Fibroblast of gingiva (primary cell): ENCODE results near the gene ROCK2.
"Not testable (repeated sequence)": the region's sequence is repeated elsewhere in the genome, so short reads cannot be mapped to it uniquely, and the experiment has no call there.

Source experiments
- DNase-seq: peaks from one replicate; pipeline ENCODE4 v3.0.0-alpha.2; 2011; ENCODE audit warnings: low read depth

ROCK2 gene

DNA sequence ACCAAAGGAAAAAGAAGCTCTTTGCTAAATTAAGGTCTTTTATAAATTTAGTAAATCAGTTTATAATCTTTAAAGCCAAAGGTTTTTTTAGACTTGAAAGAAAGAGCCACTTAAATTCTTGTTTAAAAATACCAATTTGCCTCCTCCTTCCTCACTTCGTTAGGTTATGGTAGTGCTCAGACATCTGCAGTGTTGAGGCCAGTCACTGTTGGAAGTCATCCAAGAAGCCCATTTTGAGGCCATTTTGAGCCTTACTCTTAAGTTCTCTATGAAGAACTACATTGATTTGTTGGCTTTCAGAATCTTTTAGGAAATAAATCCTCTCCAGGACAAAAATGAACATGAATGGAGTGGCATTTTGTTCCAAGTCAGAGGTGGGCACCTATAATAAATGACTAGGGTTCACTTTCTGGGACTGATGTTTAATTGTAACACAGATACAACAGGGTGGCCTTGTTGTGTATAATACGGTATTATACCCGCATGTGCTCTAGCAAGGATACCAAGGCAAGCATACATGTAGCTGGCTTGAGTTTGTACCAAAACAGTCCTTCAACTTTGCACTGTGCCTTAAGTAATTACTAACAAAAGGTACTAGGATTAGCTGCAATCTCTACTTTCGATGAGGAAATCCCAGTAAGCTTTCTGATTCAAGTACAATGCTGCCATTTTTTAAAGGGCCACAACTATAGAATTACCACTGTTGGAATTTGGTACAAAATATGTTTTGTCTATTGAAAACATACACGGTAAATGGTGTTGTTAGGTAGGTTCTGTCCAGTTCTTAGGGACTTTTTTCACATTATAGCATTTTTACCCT is 166.4 kb downstream of the ROCK2 start:
- DNase-seq, result no peak

DNA sequence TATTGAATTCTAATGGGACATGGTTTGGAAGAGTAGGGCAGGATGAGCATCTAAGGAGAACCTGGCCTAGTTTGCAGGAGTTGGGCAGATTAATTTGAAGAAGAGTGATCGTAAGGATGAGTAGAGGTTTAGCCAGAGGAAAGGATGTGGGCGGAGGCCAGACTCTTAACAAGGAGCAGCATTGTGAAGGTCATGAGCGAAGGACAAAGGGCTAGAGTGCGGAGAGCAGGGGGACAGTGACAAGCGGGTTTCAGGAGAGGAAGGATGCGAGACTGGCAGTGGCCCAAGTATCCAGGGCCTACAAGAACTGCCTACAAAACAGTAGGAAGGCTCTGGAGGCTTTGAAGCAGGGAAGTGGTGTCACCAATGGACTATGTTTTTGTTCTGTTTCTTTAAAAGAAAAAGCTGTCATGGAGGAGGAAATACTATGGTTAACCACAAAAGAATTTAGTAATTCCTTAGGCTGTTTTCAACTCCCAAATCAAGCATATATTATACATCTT is 169.1 kb downstream of the ROCK2 start:
- no peak for DNase-seq

DNA sequence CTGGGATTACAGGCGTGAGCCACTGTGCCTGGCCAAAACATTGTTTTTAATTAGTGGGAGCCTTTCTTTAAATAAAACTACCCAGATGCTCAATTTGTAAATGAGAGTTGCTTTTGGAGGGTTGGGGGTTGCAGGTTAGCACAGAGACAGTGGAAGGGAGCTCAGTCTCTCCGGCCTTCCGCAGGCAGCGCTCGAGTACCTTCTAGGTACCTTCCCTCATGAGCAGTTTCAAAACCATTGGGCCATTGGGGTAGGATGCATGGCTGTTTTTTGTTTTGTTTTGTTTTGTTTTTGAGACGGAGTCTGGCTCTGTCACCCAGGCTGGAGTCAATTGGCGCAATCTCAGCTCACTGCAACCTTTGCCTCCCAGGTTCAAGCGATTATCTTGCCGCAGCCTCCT is 170.2 kb downstream of the ROCK2 start:
- no peak for DNase-seq

DNA sequence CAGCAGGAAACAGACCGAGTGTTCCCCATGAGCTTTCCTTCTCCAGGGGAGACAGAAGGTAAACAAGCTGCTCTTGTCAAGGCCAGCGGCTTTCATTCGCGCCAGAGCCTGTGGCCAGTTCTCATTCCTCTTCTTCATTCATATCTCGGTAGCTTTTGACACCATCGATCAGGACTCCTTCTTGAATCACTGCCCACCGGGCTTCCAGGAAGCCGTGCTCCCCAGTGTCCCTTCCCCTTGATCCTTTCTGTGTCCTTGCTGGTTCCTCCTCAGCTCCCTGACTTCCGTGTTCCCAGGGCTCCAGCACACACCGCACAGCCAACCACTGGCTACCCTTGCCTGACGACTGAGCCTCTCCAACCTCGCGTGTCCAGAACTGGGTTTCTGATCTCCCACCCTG is 175.1 kb downstream of the ROCK2 start:
- DNase-seq, result no peak

DNA sequence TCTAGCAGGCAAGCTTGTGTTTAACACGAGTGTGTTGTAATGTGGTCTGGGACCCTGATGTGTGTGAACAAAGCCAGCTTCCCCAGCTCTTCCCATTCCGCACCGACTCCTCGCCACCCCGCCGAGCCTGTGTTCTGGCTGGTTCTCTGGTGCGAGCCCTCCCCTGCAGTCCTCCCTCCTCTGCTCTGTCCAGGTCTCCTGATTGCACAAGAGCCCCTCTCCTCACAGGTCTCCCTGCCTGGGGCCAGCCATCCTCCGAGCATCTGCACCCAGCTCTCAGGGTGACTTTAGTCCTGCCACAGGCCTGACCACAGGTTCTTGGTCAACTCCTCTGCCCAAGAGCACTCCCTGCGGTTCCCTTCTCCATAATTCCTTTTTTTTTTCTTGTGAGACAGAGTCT is 175.9 kb downstream of the ROCK2 start:
- DNase-seq, result no peak

DNA sequence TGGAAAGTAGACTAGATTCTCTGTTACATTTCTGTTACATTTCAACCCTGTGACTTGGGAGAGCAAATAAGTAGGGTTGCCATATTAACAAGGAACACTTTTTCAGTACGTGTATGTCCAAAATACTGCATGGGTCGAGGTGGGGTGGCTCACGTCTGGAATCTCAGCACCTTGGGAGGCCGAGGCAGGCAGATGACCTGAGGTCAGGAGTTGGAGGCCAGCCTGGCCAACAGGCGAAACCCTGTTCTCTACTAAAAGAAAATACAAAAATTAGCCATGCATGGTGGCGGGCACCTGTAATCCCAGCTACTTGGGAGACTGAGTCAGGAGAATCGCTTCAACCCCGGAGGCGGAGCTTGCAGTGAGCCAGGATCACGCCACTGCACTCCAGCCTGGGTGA is 178.0 kb downstream of the ROCK2 start:
- DNase-seq, result no peak

DNA sequence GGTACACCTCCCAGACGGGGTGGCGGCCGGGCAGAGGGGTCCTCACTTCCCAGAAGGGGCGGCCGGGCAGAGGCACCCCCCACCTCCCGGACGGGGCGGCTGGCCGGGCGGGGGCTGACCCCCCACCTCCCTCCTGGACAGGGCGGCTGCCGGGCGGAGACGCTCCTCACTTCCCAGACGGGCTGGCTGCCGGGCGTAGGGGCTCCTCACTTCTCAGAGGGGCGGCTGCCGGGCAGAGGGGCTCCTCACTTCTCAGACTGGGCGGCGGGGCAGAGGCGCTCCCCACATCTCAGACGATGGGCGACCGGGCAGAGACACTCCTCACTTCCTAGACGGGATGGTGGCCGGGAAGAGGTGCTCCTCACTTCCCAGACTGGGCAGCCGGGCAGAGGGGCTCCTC is 179.4 kb downstream of the ROCK2 start:
- not testable (repeated sequence) for DNase-seq

DNA sequence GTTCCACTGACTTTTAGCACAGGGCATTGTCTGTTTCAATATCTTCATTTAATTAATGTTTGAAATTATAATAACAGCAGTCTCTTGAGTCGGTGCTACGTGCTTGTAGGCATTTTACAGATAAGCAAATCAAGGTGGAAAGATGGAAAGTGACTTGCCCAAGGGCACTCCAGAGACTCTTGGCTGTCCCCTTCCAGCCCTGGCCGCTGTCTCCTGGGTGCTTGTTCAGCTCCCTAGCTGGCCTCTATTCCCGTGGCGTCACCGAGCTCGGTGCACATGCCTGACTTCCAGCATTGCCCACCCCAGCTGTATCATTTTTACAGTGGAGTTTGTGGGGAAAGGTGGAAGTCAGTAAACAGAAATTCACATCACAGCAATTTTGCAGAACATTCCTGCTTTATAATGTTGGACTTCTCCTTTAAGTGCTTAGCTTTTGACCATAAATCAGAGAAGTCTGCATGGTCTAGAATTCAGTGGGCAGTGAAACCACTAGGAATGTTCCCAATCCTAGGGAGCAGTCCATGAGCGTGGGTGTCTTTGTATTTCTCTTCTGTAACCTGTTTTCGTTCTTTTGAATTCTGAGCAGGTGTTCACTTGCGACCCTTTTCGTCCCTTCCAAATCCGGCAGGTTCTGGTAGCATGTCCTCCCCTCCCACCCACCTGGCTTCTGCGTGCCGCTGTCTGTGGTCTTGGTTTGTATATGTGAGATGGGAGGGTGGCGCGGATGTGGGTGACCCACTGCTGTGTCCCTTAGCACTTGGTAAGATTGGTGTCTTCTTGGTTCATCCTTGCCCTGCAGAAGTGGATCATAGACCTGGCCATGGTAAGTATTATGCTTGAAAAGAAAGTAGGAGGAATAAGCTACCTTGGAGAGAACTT is 180.8 kb downstream of the ROCK2 start:
- DNase-seq, result no peak

DNA sequence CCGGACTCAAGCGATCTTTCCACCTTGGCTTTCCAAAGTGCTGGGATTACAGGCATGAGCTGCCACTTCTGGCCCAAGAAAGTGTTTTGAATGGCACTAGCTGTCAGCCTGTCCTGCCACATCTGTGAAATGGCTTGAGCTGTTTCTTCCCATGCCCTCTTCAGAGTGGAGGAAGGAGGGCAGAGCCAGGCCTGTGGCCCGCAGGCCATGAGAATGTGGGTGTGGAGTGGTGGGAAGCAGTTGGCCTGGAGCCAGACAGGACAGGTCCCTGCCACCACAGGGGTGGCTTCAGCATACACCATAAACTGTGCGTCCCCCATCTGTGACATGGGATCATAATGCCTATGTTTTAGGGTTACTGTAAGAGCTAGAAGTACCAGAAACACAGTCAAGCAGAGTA is 182.7 kb downstream of the ROCK2 start:
- DNase-seq, result no peak

DNA sequence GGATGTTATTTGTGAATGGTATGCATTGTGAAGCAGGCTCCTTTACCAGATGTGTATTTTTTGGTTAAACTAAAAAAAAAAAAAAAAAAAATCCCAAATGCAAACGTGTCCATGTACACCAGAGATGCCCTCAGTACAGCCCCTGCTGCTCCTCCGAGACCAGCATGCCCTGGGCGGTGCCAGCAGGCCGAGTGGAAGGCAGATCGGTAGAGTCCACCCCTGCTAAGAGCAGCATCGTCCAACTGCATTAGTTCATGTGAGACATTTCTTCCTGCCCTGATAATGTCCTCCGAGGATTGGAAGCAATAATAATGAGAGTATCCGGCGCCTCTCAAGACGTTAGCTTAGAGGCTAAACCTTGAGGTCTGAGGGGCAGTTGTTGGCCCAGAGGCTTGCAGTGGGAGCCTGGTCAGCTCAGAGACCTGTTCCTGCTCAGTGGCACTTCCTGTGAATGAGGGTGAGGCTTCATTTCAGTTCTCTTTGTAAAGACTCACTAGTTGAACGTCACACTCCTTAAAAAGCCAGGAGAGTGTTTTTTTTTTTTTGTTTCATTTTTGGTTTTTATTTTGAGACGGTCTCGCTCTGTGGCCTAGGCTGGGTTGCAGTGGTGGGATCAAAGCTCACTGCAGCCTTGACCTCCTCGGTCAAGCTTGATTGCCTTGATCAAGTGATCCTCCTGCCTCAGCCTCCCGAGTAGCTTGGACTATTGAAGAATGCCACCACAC is 183.5 kb downstream of the ROCK2 start:
- DNase-seq, result no peak

DNA sequence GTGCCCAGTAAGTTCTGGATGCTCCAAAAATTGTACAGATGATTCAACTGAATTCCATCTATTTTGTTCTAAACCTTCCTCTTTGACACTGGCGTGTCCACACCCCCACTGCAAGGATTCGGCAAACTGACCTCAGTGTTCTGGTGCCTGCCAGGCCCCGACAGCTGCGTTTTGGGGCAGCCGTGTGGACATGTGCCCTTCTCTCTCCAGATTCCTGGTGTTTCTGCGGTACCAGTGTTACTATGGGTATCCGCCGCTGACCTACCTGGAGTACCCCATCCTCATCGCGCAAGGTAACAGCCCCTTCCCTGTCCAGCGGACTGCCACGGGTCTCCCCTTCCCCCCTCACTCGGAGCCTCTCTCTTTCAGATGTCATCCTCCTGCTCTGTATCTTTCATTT is 184.2 kb downstream of the ROCK2 start:
- no peak for DNase-seq

DNA sequence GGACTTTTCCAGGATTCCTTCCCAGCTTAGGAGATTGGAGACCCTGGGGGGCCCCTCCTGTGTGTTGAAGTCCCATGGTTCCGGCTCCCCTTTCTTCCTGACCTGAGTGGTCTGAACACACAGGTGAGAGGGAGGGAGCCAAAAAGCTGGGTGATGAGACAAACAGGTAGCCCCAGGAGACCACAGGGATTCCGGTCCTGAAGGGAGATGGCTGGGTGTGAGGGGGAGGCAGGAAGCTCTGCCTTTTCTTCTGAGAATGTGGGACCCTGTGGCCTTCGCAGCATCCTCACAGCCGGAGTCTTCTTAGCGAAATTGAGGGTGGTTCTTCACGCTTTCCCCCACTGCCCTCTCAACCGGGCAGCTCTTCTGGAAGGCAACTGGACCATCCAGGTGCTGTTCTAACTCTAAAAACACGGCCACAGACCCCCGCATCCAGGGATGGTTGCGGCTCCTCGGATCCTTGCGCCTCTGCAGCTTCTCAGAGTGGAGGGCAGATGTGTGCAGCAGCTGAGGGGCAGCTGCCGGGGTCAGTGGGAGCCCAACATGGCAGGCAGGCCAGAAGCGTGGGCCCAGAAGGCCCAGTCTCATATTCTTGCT is 184.8 kb downstream of the ROCK2 start:
- no peak for DNase-seq

DNA sequence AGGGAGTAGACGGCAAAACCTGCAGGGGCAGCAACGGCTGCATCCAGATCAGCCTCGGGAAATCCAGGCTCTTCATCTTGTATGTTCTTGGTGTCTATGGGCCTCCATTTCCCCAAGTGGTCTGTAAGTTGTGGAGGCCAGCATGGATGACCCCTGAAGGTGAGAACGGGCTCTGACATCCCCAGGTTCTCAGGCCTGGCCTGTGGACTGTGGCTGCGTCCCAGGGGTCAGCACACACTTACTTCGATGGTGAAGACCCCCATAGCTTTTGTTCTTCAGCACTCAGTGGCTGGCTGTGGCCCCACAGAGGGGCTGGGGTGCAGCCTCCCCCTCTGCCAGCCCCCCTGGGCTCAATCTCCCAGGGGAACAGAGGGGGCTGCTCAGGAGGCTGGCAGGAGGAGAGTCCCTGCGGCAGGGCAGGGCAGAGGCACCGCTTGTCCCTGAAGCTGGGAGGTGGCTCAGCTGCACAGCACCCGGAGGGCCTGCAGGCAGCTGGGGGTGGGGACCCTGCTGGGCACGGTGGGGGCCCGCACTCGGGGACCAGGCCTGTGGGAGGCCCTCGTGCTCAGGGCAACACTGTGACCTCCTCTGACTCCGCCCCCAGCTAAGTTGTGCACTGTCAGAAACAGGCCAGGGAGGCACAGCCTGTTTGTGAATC is 185.4 kb downstream of the ROCK2 start:
- DNase-seq, result no peak

DNA sequence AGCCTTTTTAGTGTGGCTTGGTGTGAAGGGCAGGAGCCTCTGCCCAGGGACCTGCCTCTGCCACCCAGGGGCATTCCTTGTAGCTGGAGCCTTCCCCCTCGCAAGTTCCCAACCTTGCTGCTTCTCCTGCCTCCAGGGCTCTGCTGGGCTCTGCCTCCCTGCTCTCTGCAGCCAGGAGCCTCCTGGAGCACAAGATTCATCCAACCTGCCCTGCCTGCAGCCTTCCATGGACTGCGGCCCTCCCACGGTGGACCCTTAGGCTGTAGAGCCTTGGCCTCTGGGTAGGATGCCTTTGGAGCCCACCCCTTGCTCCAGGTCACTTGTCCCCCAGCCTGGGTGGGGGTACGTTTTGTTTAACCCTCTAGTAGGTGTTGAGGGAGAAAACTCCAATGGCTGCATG is 186.7 kb downstream of the ROCK2 start:
- no peak for DNase-seq

DNA sequence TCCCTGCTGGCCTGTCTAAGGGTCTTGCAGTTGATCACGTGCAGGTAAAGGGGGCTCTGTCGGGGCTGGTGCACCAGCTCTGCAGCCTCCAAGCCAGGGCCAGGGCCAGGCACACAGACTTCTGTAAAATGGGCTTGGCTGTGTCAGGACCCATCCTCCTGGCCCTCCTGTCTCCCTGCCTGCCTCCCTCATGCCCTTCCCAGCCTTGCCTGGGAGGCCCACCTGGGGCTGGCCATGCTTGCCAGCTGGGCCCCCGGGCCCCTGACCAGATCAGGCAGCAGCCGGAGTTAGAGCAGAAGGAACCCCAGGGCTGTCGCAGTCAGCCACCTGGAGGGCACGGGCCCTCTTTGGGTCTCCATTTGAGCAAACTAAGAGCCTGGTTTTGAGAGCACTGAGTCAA is 187.1 kb downstream of the ROCK2 start:
- DNase-seq, result no peak

DNA sequence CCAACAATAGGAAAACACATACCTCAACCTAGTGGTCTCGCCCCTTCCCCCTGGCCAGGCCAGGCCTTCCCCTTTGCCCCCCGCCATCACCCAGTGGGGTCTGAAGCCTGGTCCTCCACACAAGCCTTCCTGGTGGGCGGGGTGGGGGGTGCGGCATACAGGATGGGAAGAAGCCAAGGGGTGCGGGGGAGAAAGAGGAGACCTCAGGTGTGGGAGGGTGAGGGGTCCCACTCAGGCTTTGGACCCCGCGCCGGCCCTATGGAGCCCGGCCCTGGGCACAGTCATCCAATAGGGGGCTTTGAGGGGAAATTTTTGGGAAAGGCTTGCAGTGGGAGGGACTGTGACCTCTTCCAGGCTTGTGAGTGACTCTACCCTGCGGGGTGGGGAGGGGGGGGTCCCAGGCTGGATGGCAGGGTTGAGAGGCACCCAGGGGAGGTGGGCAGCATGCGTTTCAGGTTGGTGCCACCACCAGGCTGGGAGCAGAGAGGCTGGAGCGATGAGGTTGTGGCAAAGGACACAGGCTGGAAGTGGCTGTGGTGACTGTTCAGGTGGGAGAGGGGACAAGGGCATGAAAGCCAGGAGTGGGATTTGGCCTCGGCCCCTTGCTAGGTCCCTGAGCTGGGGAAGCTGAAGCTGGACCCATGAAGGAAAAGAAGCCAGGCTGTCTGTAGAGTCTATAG is 187.9 kb downstream of the ROCK2 start:
- no peak for DNase-seq

DNA sequence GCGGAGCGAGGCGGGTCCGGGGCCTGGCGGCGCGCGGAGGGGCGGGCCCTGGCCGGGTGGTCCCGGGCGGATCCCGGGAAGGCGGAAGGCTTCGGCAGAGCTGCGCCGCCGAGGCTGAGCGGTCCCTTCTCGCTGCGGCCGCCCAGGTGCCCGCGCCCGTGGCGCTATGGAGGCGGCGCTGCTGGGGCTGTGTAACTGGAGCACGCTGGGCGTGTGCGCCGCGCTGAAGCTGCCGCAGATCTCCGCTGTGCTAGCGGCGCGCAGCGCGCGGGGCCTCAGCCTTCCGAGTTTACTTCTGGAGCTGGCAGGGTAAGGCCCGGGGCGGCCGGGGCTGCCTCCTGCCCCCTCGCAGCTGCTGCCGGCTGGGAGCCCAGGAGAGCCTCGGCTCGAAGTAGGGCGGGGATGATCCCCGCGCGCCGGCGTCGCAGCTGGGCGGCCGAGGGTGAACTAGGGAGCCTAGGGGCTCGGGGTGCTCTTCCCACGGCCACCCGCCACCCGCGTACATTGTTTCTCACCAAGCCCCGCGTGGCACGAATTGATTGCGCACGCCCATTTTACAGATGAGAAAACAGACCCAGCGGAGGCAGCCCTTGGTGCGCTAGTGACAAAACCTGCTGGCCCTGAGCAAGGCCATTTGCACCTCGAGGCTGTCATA is 188.9 kb downstream of the ROCK2 start, which contains the start of gene SLC66A3:
SLC66A3 (plus strand) TSS at position 87 of the 655 bp plus-strand sequence; CDS start at position 167, 80 bp downstream.
- peak; percentile 90 for DNase-seq

DNA sequence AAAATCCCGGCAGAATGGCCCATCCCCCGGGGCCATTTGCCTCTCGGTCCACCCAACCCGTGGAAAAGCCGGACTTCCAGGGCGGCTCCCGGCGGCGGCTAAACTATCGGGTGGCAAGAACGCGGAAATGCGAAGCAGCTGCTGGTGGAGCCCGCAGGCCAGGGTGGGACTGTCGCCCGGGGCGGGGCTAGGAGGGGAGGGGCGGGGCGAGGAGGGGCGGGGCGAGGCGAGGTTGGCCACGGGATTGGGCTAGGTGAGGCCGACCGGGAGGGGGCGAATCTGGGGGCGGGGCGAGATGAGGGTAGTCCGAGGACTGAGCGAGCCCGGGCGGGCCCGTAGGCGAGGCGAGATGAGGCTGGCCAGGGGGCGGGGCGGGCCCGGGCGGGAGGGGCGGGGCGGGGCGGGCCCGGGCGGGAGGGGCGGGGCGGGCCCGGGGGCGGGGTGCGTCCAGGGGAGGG is 189.5 kb downstream of the ROCK2 start:
- DNase-seq, result peak; percentile 97

DNA sequence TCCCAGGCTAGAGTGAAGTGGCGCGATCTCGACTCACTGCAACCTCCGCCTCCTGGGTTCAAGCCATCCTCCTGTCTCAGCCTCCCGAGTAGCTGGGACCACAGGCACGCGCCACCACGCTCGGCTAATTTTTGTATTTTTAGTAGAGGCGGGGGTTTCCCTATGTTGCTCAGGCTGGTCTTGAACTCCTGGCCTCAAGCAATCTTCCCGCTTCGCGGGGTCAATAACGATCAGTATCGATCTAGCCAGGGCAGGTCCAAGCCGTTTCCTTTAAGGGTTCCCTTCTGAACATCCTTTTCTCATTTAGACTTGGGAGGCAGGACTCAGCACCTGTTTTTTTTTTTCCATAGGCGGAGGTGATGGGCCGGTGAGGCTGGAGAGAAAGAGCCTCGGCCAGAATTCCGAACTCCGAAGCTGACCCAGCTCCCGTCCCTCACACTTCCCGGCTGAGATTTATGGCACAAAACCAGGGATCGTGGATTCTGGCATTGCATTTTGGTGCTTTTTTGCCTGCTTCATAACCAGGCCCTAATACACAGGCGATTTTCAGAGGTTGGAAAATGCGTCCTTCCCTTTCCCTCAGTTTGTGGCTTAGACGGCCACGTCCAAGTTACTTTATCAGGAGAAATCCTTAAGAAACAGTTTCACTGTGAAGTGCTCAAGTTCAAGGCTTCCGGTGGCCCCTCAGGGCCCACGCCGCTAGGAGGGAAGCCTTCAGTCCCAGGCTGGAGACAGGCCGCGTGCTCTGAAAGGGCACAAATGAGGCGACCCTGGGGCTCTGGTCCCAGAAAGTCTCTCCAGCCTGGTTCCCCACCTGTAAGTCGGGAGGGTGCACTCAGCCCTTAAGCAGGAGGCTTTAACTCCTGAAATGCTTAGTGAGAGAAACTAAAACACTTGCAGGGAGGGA is 190.2 kb downstream of the ROCK2 start:
- no peak for DNase-seq
